OCI-M2 (cell line): ENCODE measurements around the gene GRK3.
A peak's percentile ranks its signal among the peaks of the same experiment; 100 is the strongest.

Experiments
- DNase-seq: peaks from one replicate; lab custom pipeline; 2025; ENCODE audit not compliant: unreplicated experiment; lab: John Stamatoyannopoulos, UW

GRK3 gene

GRCh38 chr22:25726241-25726640 is 161.8 kb downstream of the GRK3 start:
- no peak for DNase-seq

DNA sequence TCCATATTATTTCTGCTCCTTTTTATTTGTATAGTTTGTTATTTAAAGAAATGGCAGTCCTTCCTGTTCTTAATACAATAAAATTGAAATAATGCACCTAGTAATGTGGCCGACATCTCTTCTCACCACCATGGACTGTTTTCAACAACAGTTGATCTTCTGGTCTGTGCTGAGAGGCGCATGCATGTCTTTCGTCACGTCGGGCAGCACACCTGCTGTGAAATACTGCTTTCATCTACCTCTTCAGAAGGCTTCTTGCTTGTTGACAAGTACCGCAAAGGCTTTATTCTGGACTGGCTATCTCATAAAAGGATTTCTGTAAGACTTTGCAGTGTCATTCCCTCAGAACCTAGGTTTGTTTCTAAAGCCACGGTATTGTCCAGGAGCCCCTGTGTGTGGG is 163.6 kb downstream of the GRK3 start:
- DNase-seq, result no peak

- DNase-seq, result no peak
These were observed 164.8 kb downstream of the GRK3 start for GRCh38 chr22:25729016-25729995.

GRCh38 chr22:25735650-25736049 is 171.2 kb downstream of the GRK3 start:
- DNase-seq, result no peak

DNA sequence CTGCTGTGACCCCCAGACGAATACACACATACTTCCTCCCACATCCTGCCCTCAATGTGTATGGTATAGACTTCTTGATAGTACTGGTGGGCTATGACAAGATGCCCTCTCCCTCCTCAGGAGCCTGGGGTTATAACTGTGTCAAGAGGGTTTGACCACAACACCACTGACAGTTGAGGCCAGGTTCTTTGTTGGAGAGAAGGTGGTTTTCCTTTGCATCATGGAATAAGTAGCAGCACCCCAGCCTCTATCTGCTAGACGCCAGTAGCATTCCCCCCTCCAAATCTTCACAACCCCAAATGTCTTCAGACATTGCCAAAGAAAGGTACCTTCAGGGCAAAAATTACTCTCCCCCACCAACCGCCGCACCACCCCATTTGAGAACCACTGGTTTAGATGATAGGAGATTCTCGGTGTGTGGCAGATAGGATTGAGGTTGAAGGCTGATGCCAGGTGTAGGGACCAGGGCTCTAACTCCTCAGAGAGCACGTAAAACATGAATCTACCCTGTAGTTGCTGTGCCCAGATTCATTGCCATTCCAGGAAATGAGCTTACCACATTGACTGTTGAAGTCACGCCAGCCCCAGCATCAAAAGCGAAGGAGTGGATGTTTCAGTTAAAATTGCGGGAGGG is 172.0 kb downstream of the GRK3 start:
- DNase-seq, result no peak

DNA sequence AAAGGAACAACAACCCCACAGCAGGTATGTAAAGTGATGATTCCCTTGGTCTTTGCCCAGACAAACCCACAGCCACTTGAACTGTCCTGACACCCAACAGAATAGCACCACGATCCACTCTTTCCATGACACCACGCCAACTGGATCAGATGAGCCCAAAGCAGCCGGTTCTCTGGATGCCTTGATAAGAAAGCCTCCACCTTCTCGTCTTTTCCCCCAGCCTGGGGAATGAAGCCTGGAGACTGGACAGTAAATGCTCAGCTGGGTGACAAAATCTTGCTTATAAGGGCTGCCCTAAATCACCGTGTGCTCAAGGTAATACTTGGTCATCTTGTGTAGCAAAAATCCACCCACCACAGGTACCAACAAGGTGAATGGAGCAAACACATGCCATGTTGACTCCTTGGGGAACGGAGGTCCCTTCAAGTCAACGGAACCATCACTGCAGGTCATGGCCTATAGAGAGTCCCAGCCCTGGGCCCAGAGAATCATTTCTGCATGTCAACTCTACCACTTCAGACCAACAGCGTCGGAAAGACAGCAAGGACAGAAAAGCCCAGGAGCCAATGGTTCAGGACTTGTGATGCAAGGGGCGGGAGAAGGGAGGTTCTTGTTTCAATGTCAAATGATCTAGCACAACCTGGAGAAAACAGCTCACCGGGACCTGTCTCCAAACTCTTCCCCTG is 175.3 kb downstream of the GRK3 start:
- DNase-seq, result no peak

DNA sequence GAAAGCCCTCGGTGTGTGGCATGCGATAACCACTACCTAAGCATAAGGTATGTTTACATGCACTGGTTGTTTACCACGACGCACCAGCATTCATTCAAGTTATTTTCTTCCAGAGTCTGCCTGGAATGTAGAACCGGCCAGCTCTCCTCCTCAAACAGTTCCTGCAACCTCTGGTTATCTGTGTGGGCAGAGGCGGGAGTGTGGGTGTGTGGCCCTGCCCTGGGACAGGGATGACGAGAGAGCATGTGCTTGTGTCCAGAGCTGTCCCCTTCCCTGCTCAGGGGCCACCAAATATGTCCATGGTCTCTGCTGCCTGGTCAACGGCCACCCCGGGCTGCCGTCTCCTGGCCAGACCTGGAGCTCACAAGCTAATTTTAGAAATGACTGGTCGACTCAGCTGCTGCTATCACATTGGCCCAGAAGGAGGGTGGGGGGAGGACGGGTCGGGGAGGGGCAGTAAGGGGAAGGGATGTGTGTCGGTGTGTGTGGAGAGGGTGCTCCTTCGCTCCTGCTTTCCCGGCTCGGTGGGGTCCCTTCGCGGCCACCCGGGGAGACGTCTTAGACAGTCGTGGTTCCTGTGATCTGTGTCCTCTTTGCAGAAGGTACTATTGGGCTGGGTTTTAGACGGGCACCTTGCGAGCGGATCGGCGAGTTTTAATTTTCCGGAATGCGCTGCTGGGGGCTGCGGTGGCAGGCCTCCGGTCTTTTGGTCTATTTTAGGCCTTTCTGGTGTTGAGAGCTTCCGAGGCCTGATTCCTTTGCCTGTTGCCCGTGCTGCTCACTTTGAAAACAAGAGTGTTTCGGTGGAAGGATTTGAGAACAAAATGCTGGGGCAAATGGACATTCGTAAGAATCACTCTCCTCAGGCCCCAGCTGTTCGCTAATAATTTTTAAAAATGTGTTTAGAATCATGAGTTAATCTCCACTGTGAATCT is 177.5 kb downstream of the GRK3 start, which contains the start of gene MYO18B:
Gene MYO18B, plus strand, starts transcription at position 497 of the 935 bp plus-strand sequence. CDS start 18,905 bp downstream, outside the sequence.
- DNase-seq, result peak; percentile 17

DNA sequence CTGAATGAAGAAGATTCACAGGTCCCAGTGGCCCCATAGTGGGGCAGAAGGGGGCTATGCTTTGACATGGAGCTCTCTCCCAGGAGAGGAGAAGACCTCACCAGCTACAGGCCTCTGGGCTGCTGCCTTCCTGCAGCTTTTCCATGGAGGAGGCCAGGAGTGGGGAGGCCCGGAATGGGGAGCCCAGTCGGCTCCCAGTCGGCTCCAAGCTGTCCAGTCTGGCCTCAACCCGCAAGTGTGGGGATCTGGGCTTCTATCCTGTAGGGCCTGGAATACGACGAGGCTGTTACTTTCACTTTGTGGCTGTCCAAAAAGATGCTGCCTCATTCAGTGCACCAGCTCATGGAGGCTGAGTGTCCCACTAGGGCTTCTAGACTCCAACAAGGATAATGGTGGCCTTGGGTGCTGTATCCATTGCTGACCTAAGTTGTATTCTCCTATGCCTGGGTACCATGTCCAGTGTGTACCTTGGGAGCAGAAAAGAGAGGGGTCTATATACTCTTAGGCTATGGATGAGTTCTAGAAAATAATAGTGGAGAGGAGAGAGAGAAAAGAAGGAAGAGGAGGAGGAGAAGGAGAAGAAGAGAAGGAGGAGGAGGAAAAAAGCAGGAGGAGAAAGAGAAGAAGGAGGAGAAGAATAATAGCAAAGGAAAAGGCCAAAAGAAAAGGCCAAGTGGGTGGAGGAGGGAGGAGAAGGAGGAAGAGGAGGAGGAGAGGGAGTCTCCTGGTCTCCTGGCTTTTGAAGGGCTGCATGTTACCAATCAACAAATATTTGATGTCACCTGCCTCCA is 178.6 kb downstream of the GRK3 start:
- DNase-seq, result no peak

DNA sequence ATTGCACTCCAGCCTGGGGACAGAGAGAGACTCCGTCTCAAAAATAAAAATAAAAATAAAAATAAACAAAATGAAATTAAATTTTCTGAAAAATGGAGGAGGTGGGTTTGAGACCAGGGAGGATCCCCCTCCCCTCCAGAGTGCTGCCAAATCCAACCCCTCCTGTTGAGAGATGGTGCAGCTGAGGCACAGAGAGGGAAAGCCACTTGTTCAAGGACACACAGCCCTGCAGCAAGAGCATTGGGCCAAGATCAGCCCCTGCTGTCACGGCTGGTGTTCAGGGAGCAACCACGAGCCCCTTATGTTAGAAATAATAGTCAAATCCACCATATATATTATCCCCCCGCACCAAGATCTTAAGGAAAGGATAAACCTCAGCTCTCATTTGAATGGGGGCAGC is 180.2 kb downstream of the GRK3 start:
- DNase-seq, result no peak

GRCh38 chr22:25745341-25746011 is 181.0 kb downstream of the GRK3 start:
- DNase-seq, result no peak

- no peak for DNase-seq
These were observed 181.5 kb downstream of the GRK3 start for GRCh38 chr22:25746012-25746373.

GRCh38 chr22:25747245-25747944 is 182.9 kb downstream of the GRK3 start:
- no peak for DNase-seq

GRCh38 chr22:25748140-25748539 is 183.7 kb downstream of the GRK3 start:
- no peak for DNase-seq

GRCh38 chr22:25748704-25749103 is 184.2 kb downstream of the GRK3 start:
- DNase-seq, result no peak

GRCh38 chr22:25749420-25750169 is 185.1 kb downstream of the GRK3 start:
- DNase-seq, result no peak

GRCh38 chr22:25750569-25751173 is 186.2 kb downstream of the GRK3 start:
- DNase-seq, result no peak

DNA sequence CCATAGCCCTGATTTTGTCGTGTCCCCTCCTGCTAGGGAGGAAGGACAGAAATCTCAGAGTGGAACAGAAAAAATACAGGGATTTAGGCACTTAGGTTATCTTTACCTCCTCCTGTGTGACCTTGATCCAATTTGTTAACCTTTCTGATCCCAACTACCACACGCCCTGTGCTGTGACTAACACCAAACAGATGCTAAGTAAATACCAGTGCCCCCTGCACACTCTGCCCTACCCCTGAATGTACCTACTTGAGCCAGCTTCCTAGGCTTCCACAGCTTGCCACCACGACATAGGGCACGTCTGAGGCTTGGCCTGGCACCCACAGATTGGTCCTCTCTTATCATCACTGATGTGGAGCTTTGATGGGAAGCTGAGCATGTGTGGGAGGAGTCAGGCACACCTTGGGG is 186.7 kb downstream of the GRK3 start:
- DNase-seq, result no peak
